HG03432 (cell line): Measurements from ENCODE around the gene SBF1.
"Not testable (repeated sequence)": the region's sequence is repeated elsewhere in the genome, so short reads cannot be mapped to it uniquely, and the experiment has no call there.

Source experiments
- ATAC-seq: cut with Tn5 transposase; IDR thresholded peaks from one replicate; pipeline ENCODE4 v1.9.1; 2021; ENCODE audit warnings: mild to moderate bottlenecking, moderate library complexity; ENCODE audit not compliant: unreplicated experiment

SBF1 gene

DNA sequence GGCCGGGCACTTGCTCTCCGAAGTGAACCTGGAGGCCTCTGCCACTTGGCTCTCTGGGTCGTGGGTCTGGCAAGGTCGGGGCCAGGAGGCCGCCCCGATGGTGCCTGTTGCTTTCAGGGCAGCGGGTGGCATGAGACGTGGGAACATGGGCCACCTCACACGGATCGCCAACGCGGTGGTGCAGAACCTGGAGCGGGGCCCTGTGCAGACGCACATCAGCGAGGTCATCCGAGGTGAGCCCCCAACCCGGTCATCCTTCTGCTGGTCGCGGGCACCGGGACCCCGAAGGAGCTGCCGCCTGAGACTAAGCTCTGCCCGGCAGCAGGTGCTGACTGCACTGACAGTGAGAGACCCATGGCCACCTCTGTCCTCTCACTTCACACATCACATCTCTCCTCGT is 40.0 kb downstream of the SBF1 start:
- no peak for ATAC-seq

DNA sequence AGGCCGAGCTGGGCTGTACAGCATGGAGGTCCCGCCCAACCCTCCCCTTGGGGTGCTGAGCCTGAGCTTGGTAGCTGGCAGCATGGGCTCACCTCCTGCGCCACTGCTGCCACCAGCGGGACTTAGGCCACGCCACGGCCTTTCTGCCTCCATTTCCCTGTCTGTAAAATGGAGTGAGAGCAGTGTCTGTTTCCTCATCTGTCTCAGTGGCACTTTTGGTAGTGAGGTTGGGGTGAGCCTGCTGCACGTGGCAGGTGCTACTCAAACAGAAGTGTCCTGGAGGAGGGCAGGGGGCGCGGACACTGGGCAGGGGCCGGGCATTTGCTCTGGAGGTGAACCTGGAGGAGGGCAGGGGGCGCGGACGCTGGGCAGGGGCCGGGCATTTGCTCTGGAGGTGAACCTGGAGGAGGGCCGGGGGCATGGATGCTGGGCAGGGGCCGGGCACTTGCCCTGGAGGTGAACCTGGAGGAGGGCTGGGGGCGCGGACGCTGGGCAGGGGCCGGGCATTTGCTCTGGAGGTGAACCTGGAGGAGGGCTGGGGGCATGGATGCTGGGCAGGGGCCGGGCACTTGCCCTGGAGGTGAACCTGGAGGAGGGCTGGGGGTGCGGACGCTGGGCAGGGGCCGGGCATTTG is 41.8 kb downstream of the SBF1 start:
- ATAC-seq, result not testable (repeated sequence)

DNA sequence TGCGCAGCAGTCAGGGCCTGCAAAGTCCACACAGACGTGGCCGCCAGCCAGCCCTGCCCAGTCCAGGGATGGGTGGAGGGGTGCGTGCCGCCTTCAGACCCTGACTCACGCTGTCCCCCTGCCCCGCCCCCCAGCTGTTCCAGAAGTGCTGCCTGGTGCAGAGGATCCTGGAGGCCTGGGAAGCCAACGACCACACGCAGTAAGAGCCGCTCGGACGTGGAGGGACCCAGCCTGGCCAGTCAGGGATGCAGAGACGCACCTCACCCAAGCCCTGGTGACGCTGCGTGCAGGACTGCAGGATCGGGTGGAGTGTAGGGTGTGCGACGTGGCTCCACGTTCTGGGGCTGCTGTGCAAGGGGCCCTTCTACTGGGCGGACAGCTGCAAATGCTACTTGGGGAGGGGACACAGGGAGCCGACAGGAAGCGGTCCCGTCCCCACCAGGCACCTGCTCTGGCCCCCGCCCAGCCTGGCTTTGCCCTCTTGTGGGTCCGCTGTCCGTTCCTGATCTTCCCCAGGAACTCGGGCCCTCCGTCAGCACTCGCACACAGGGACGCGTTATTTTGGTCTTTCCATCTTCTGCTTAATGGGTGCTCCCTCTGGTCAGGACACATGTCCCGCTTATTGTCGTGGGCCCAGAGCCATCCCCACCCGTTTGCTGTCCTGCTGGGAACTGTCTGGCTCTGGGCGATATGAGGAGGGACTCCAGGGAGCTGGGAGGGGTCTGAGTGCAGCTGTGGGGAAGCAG is 42.5 kb downstream of the SBF1 start:
- no peak for ATAC-seq

DNA sequence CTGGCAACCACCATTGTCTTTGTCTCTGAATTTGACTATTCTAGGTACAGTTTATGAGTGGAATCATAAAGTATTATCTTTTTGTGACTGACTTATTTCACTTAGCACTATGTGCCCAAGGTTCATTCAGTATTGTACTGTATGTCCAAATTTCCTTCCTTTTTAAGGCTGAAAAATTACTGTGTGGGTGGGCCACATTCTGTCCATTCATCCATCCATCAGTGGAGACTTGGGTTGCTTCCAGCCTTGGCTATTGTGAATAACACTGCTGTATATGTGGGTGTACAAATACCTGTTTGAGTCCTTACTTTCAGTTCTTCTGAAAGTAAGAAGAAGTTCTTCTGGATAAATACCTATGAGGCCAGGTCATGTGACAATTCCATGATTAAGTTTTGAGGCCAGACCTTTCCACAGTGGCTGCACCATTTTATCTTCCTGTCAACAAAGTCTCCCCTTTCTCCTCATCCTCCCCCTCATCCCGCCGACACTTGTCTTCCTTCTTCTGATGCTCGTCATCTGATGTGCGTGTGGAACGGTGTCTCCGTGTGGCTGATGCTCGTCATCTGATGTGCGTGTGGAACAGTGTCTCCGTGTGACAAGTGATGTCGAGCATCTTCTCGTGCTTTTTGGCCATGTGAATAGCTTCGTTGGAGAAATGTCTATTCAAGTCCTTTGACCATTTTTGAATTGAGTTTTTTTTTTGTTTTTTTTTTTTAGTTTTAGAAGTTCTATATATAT is 49.5 kb downstream of the SBF1 start:
- ATAC-seq, result no peak

DNA sequence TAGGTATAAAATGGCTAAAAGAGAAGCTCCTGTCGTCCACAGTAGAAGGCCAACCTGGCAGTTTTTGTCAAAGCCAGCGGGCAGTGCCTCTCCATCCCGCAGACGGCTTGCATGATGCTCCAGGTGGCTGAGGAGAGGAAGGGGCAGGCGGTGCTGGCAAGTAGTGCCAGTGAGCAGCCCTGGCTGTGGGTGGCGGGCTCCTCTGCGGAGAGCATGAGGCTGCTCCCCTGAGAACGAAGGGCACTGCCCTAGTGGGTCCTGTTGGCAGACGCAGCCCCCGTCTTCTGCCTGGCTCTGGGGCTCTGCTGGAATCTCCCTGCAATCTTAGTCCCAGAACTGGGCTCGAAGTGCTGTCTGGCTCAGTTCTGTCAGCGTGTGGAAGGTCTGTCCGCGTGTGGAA is 50.9 kb downstream of the SBF1 start:
- ATAC-seq, result no peak

DNA sequence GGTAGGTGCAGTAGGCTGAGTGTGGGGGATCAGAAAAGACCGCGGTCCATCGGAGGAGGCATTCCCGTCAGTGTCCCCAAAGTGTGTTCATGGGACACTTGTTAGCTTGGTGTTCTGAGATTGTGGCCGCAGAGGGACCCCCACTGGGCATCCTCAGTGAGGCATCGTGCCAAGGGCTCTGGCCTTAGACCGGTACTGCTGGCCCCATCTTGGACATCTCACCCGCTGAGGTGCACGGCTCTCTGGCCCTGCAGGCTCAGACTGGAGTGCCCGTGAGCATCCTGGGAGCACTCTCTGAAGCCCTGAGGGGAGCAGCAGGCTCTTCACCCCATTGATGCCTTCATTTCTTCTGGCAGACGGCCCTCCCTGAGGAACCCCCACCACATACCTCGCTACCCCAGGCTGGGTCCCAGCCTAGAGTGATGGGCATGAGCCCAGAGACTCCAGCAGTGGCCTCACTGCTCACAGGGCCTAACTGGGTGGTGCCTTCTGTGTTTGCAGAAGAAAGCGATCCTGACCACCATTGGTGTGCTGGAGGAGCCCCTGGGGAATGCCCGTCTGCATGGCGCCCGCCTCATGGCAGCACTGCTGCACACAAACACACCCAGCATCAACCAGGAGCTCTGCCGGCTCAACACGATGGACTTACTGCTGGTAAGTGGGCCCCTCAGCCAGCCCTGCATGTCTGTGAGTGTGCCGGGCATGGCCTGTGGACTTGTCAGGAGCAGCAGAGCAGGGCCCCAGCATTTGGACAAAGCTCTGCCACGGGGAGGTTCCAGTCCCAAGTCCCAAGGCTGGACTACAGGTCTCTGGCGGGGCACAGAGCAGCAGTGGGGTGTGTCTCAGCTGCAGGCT is 51.6 kb downstream of the SBF1 start:
- ATAC-seq, result no peak

DNA sequence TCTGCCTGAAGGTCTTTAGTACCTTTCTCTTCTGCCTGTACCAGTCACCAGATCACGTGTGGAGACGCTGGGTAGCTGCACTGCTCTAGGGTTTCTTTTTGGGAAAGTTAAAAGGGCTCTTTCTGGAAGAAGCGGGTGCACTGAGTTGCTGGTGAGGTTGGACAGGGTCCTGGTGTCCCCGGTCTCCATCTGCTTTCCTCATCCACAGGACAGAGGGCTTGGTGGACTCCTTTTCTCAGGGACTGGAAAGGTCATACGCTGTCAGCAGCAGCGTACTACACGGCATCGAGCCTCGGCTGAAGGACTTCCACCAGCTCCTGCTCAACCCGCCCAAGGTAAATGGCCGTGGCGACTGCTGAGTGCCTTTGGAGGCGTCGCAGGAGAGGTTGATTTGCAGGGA is 52.8 kb downstream of the SBF1 start:
- no peak for ATAC-seq

DNA sequence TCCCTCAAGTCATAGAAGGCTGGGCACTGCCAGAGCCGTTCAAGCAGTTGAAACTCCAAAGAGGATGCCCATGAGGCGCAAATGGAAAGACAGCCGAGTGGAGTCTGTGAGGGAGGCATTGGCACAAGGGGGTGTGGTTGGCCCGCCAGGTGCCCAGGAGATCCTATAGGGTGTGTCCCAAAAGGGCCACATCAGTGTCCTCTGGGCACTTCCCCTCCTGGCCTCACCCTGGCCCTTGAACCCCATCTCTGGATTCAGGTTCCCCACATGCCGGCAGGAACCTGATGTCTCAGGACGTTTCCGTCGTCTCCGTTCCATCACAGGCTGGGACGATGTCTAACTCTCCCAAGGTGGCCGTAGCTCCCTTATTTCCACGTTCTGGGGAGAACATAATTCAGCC is 54.3 kb downstream of the SBF1 start:
- no peak for ATAC-seq

DNA sequence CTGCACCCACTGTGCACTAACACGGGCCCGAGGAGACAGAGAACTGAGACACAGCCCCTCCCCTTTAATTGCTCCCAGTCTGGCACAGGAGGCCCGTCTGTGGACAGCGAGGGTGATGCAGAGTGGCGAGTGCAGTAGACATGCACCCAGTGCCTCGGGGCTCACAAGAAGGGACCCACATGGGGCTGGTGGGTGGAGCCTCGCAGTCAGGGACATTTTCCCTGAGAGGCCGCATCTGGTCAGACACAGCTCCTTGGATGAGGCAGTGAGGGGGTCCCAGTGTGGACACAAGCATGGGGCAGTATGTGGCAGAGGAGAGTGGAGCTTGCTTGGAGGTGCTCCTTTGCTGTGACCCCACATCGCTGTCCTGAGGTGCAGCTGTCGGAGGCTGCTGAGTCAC is 54.8 kb downstream of the SBF1 start:
- ATAC-seq, result no peak

DNA sequence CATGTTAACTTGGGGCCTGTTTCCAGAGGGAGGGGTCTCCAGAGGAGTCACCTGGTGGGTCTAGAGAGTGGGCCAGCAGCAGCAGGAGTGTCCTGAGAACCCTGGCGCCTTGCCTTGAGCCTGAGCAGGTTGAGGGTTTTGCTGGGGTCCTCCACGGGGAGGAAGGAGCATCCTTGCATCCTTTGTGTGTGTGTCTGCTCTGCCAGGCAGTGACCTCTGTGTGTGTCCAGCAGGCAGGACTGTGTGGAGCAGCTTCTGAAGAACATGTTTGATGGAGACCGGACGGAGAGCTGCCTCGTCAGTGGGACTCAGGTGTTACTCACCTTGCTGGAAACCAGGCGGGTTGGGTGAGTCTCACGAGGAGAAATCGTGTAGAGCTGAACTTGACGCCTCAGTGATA is 55.7 kb downstream of the SBF1 start:
- no peak for ATAC-seq

DNA sequence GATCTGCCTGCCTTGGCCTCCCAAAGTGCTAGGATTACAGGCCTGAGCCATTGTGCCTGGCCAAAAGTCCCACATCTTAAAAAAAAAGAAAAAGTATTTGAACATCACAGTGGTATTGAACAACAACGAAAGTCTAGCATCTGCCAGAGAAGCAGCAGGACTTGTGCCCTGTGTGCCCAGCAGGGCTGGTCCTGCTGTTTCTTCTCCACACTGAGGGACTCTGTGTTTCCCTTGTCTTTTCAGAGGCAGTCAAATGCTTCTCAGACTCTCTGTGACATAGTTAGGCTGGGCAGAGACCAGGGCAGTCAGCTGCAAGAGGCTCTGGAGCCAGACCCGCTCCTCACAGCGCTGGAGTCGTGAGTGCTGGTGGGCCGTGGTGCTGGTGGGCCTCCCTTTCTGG is 56.2 kb downstream of the SBF1 start:
- no peak for ATAC-seq

DNA sequence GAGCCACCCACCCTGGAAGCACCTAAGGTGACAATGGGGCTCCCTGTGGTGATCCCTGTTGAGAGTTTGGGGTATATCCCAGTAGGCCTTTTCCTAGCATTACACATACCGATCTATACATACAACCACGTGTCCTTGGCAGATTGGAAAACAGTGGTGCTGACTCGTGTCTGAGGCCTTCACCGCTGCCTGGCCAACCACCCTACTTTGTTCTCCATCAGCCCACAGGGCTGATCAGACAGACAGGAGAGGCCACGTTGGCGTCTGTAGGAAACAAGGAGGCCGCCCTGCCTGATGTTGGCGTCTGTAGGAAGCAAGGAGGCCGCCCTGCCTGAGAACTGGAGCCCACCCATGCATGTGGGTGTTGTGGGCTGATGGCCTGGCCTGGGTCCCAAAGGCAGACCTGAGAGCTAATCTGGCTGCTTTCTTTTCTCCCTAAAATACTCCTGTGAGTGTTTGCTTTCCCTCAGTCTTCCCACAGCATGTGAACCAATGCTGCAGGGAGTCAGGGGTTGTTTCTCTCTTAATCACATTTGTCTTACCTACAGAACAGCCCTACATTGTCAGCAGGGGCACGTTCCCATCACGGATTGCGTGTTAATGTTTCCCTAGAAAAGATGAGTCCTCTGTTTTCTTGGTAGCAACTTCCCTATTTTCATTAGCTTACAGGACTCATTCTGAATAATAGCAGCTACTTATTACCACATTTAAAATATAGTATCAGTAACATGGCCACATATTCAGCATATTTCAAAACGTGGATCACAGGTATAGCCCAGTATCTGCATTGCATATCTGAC is 57.2 kb downstream of the SBF1 start:
- ATAC-seq, result no peak

DNA sequence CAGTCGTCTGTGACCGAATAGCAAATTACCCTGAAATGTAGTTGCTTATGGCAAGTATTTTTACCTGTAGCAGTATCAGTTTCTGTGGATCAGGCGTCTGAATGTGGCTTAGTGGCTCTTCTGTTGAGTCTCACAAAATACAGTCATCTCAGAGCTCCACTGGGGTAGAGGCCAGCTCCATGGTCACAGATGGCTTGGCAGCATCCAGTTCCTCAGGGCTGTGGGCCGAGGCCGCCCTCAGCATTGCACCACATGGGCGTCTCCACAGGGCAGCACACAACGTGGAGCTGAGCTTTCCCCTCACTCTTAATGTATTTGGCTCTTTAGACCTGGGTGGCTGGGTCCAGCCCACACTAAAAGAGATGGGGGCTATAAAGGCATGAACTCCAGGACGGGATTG is 57.8 kb downstream of the SBF1 start:
- no peak for ATAC-seq

DNA sequence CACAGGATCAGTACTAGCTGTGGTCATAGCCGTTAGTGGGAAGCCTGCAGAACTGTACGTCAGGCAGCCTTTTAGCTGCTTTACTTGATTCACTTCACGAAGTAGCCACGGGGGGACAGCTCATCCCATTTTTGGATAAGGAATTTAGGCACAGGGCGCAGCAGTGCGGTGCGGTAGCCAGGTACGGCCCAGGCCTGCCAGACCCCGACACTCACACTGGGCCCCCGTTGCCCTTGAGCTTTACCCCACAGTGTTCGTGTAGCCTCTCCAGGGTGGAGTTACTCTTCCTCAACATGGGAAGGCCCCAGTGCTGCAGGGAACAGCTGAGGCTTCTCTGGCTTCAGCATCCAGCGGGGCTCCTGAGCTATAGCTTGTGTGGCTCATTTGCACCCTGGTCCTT is 59.4 kb downstream of the SBF1 start:
- ATAC-seq, result no peak

DNA sequence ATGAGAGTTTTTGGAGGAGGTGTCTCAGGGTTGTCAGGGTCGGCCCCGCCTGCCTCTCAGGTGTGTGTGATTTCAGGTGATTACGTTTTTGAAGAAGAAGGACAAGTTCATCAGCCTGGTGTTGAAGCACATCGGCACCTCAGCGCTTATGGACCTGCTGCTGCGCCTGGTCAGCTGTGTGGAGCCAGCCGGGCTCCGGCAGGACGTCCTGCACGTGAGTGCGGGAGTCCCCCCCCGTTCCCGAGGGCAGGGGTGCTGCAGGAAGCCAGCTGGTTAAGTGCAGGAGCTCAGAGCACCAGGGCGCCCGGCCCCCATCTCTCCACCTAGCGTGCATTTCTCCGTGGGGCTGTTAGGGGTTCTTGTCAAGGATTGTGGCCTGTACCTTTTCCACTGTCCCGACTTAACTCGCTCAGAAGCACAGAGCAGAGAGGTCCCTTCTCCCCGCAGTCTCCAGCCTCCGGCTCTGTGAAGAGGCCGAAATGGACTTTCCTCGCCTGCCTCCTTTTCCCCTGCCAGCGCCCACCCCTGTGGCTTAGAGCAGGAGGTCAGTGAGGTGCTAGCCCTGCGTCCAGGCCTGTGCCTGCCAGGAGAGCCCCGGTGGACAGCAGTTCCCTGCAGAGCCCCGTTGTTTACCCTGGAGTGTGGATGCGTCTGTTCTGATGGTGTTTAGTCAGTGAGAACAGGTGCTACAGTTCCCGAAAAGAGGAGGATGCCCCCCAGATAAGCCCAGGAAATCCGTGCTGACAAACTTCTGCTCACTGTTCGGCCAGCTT is 60.2 kb downstream of the SBF1 start:
- ATAC-seq, result no peak

DNA sequence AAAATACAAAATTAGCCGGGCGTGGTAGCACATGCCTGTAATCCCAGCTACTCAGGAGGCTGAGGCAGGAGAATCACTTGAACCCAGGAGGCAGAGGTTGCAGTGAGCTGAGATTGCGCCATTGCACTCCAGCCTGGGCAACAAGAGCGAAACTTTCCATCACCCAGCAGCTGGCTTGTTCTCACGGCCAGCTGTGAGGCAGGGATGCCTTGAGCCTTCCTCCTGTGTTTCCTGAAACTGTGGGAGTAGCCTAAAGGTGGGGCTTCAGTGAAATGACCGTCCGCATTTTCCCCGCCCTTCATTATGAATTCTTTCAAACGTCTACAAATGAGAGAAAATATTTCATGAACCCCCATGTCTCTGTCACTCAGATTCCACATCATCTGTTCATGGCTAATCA is 65.9 kb downstream of the SBF1 start:
- ATAC-seq, result not testable (repeated sequence)

DNA sequence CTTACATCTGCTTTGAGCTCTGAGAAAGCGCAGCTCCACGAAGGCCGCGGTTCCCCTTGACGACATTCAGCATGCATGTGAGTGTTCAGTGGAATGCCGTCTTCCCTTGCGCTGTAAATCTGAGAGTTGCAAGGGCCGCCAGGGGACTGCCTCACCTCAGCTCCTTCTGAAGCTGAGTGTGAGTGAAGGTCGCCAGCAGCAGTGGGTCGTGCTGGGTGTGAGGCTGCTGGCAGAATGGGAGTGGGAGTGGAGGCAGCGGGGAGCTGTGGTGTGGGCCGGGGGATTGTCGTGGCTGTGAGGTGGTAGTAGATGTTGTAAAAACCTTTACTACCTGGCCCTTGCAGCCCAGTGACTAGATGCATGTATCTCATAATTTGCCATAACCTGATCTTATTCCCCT is 66.5 kb downstream of the SBF1 start:
- ATAC-seq, result no peak

DNA sequence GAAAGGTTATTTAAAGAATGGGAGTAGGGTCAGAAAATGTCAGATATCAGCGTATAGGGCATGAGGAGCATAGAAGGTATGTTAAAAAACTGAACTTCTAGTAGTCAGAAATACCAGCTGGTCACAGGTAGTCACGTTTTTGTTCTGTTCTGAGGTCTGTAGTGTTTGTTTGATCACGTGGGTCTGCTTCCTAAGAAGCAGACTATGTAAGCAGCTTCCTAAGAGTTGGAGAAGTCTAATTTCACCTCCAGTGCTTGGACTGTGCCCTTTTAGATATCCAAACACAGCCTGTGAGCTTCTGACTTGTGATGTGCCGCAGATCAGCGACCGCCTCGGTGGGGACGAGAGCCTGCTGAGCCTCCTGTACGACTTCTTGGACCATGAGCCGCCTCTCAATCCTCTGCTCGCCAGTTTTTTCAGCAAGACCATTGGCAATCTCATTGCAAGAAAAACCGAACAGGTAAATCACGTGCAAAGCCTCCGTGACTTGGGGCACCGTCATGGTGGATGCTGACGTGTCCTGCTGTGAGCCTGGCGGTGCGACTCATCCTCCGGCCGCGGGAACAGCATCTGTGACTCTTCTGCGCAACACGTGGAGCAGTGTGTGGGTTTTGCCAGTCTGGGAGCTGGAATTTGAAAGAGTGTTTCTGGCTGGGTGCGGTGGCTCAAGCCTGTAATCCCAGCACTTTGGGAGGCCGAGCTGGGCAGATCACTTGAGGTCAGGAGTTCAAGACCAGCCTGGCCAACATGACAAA is 68.2 kb downstream of the SBF1 start:
- no peak for ATAC-seq

DNA sequence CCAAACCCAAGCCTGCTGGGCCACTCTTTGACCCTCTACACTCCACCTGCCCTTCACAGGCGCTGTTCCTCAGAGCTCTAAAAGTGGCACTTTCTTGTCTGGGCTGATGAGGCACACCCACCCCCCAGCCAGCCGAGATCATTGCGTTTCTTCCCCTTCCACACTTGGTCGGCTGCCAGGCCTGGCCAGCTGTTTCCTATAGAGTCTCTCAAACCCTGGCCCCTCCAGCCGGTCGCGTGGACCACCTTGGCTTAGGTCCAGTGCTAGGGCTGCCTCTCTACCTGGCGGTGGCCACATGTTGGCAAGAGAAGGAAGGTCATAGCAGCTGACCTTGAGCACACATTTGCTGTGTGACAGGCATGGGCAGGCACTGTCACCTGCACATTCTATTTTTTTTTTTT is 71.1 kb downstream of the SBF1 start:
- ATAC-seq, result no peak
